Mesendoderm (in vitro differentiated cells): ENCODE data around the gene CRBN.
A peak's percentile ranks its signal among the peaks of the same experiment; 100 is the strongest.

Source experiments
- DNase-seq: peaks from one replicate; pipeline ENCODE4 v3.0.0; 2013
- H2AK5ac ChIP-seq: 2 replicates; pipeline ENCODE4 v1.6.1; 2013; ENCODE audit warnings: low read length, inconsistent platforms
- H2BK120ac ChIP-seq: 2 replicates; pipeline ENCODE4 v1.6.1; 2013; ENCODE audit warnings: low read depth, mild to moderate bottlenecking, low read length, moderate library complexity, mixed read lengths
- H2BK15ac ChIP-seq: replicated peaks from 2 replicates; pipeline ENCODE4 v1.6.1; 2013; ENCODE audit warnings: low read depth, mild to moderate bottlenecking, moderate library complexity
- H2BK5ac ChIP-seq: 2 replicates; pipeline ENCODE4 v1.6.1; 2013; ENCODE audit warnings: low read length, inconsistent platforms
- H3K18ac ChIP-seq: 2 replicates; pipeline ENCODE4 v1.6.1; 2013; ENCODE audit warnings: mild to moderate bottlenecking, low read length, mixed read lengths
- H3K23ac ChIP-seq: one replicate; pipeline ENCODE4 v1.6.1; 2013; ENCODE audit warnings: low read length
- H3K27ac ChIP-seq: 2 replicates; pipeline ENCODE4 v1.5.1; 2013; ENCODE audit warnings: low read depth, mild to moderate bottlenecking, inconsistent platforms, low read length, moderate library complexity
- H3K27me3 ChIP-seq: 2 replicates; pipeline ENCODE4 v1.6.1; 2013; ENCODE audit warnings: low read length, control low read depth, mild to moderate bottlenecking, inconsistent platforms; ENCODE audit not compliant: insufficient read depth, poor library complexity
- H3K36me3 ChIP-seq: 2 replicates; pipeline ENCODE4 v1.6.1; 2013; ENCODE audit warnings: low read length, inconsistent platforms; ENCODE audit not compliant: control insufficient read depth, insufficient read depth
- H3K4ac ChIP-seq: one replicate; pipeline ENCODE4 v1.6.1; 2013; ENCODE audit warnings: low read depth, mild to moderate bottlenecking, low read length, moderate library complexity
- H3K4me1 ChIP-seq: 2 replicates; pipeline ENCODE4 v1.6.1; 2013; ENCODE audit warnings: low read depth, low read length, inconsistent platforms; ENCODE audit not compliant: control insufficient read depth
- H3K4me2 ChIP-seq: 2 replicates; pipeline ENCODE4 v1.6.1; 2013; ENCODE audit warnings: low read length
- H3K4me3 ChIP-seq: 2 replicates; pipeline ENCODE4 v1.5.1; 2013; ENCODE audit warnings: mild to moderate bottlenecking, low read length
- H3K56ac ChIP-seq: one replicate; pipeline ENCODE4 v1.6.1; 2013; ENCODE audit warnings: low read length
- H3K79me1 ChIP-seq: 2 replicates; pipeline ENCODE4 v1.6.1; 2013; ENCODE audit warnings: low read length, inconsistent platforms
- H3K79me2 ChIP-seq: 2 replicates; pipeline ENCODE4 v1.6.1; 2013; ENCODE audit warnings: mild to moderate bottlenecking, low read length; ENCODE audit not compliant: control insufficient read depth, insufficient read depth
- H3K9ac ChIP-seq: 2 replicates; pipeline ENCODE4 v1.6.1; 2013; ENCODE audit warnings: low read length, inconsistent platforms
- H4K5ac ChIP-seq: one replicate; pipeline ENCODE4 v1.6.1; 2013; ENCODE audit warnings: low read length
- H4K8ac ChIP-seq: one replicate; pipeline ENCODE4 v1.6.1; 2013; ENCODE audit warnings: low read depth, mild to moderate bottlenecking, control low read depth, low read length, moderate library complexity
- WGBS: extraction: QIAGEN DNeasy Blood & Tissue Kit; methylation state at CpG from one replicate; pipeline ENCODE4 v1.1.7; 2013; ENCODE audit warnings: low lambda C conversion rate, missing lambda C conversion rate; ENCODE audit not compliant: insufficient coverage; ENCODE audit errors: extremely low coverage; 5-methylcytosine and 5-hydroxymethylcytosine counted together

The CRBN gene

GRCh38 chr3:3194861-3195260, 15.4 kb upstream of the CRBN start:
- Histone ChIP-seq H3K36me3 (no peaks in the 10 kb centered on the region), H3K18ac (no peak overlapping the region), H3K4me2 (no peak overlapping the region), H3K4me1 (peaks cover 5% of the 10 kb centered on the region), H3K79me1 (no peaks in the 10 kb centered on the region), H2BK120ac (no peak overlapping the region), H3K27me3 (no peaks in the 10 kb centered on the region), H2BK15ac (no peak overlapping the region), H3K4me3 (no peak overlapping the region), H2BK5ac (no peak overlapping the region), H3K9ac (no peak overlapping the region), H3K23ac (no peak overlapping the region), H3K27ac (no peak overlapping the region), H2AK5ac (no peak overlapping the region), H4K8ac (no peak overlapping the region), H3K79me2 (no peaks in the 10 kb centered on the region), H3K4ac (no peak overlapping the region), H3K56ac (no peak overlapping the region), H4K5ac (no peak overlapping the region)
- DNase-seq = no peak

GRCh38 chr3:3192286-3192675, 12.8 kb upstream of the CRBN start:
- H3K27ac ChIP-seq = no peak overlapping the region
- H3K79me2 ChIP-seq = no peaks in the 10 kb centered on the region
- no CpG with 5 or more reads among the region's 2 CpGs for WGBS

GRCh38 chr3:3191675-3192285, 12.3 kb upstream of the CRBN start:
- no peak overlapping the region for H3K18ac ChIP-seq
- WGBS = no CpG with 5 or more reads among the region's 4 CpGs
- no peaks in the 10 kb centered on the region for H3K36me3 ChIP-seq
- H3K79me1 ChIP-seq = no peaks in the 10 kb centered on the region
- no peak overlapping the region for H3K9ac ChIP-seq
- H3K23ac ChIP-seq = no peak overlapping the region
- H3K4me2 ChIP-seq = no peak overlapping the region
- H2BK5ac ChIP-seq = no peak overlapping the region
- H3K4me1 ChIP-seq = peaks cover 9% of the 10 kb centered on the region
- no peak overlapping the region for H3K27ac ChIP-seq
- H2BK120ac ChIP-seq = no peak overlapping the region
- H3K4me3 ChIP-seq = no peak overlapping the region
- no peak overlapping the region for H2BK15ac ChIP-seq
- no peak overlapping the region for H3K4ac ChIP-seq
- H3K79me2 ChIP-seq = no peaks in the 10 kb centered on the region
- no peaks in the 10 kb centered on the region for H3K27me3 ChIP-seq
- peak; percentile 91 for DNase-seq
- H4K8ac ChIP-seq = no peak overlapping the region
- no peak overlapping the region for H3K56ac ChIP-seq
- no peak overlapping the region for H2AK5ac ChIP-seq
- H4K5ac ChIP-seq = no peak overlapping the region

More at GRCh38 chr3:3192286-3192675, 12.8 kb upstream of the CRBN start:
- no peak overlapping the region for H2BK120ac ChIP-seq
- DNase-seq = peak; percentile 59
- no peaks in the 10 kb centered on the region for H3K27me3 ChIP-seq
- H3K18ac ChIP-seq = no peak overlapping the region
- no peaks in the 10 kb centered on the region for H3K36me3 ChIP-seq
- H2AK5ac ChIP-seq = no peak overlapping the region
- no peak overlapping the region for H2BK15ac ChIP-seq
- no peak overlapping the region for H3K23ac ChIP-seq
- no peak overlapping the region for H3K4me2 ChIP-seq
- H2BK5ac ChIP-seq = no peak overlapping the region
- no peak overlapping the region for H3K4me3 ChIP-seq
- H3K79me1 ChIP-seq = no peaks in the 10 kb centered on the region
- H4K8ac ChIP-seq = no peak overlapping the region
- H4K5ac ChIP-seq = no peak overlapping the region
- H3K4me1 ChIP-seq = peaks cover 9% of the 10 kb centered on the region
- H3K4ac ChIP-seq = no peak overlapping the region
- H3K56ac ChIP-seq = no peak overlapping the region
- no peak overlapping the region for H3K9ac ChIP-seq

GRCh38 chr3:3189961-3190360, 10.5 kb upstream of the CRBN start:
- Histone ChIP-seq H3K27me3 (no peaks in the 10 kb centered on the region), H3K56ac (no peak overlapping the region), H3K4me1 (peaks cover 9% of the 10 kb centered on the region), H4K8ac (no peak overlapping the region), H3K4ac (no peak overlapping the region), H3K4me3 (no peak overlapping the region), H3K18ac (no peak overlapping the region), H3K27ac (no peak overlapping the region), H3K36me3 (no peaks in the 10 kb centered on the region), H3K23ac (no peak overlapping the region), H4K5ac (no peak overlapping the region), H2BK15ac (no peak overlapping the region), H3K4me2 (no peak overlapping the region), H2AK5ac (no peak overlapping the region), H3K9ac (no peak overlapping the region), H3K79me2 (no peaks in the 10 kb centered on the region), H2BK5ac (no peak overlapping the region), H3K79me1 (no peaks in the 10 kb centered on the region), H2BK120ac (no peak overlapping the region)
- WGBS = no CpG with 5 or more reads among the region's 1 CpG
- peak; percentile 93 for DNase-seq

GRCh38 chr3:3189102-3189727, 9.7 kb upstream of the CRBN start:
- Histone ChIP-seq H3K79me2 (no peaks in the 10 kb centered on the region), H3K36me3 (no peaks in the 10 kb centered on the region), H3K9ac (no peak overlapping the region), H3K79me1 (no peaks in the 10 kb centered on the region), H4K8ac (no peak overlapping the region), H3K4me1 (peaks cover 9% of the 10 kb centered on the region), H2AK5ac (no peak overlapping the region), H2BK5ac (no peak overlapping the region), H3K4me3 (no peak overlapping the region), H3K23ac (no peak overlapping the region), H3K27ac (no peak overlapping the region), H3K27me3 (no peaks in the 10 kb centered on the region), H2BK15ac (no peak overlapping the region), H3K4me2 (no peak overlapping the region), H3K18ac (no peak overlapping the region), H2BK120ac (no peak overlapping the region), H3K4ac (no peak overlapping the region), H4K5ac (no peak overlapping the region), H3K56ac (no peak overlapping the region)
- WGBS = no CpG with 5 or more reads among the region's 1 CpG
- no peak for DNase-seq

- WGBS = no CpG with 5 or more reads among the region's 2 CpGs
- H2BK5ac ChIP-seq = no peak overlapping the region
- no peak overlapping the region for H3K56ac ChIP-seq
- no peak overlapping the region for H3K23ac ChIP-seq
- no peak for DNase-seq
- H3K79me1 ChIP-seq = no peaks in the 10 kb centered on the region
- H3K4ac ChIP-seq = no peak overlapping the region
- H2BK15ac ChIP-seq = no peak overlapping the region
- H3K9ac ChIP-seq = no peak overlapping the region
- H3K4me2 ChIP-seq = no peak overlapping the region
- no peaks in the 10 kb centered on the region for H3K27me3 ChIP-seq
- H3K27ac ChIP-seq = no peak overlapping the region
- no peak overlapping the region for H3K18ac ChIP-seq
- H4K8ac ChIP-seq = no peak overlapping the region
- no peak overlapping the region for H2BK120ac ChIP-seq
- no peaks in the 10 kb centered on the region for H3K36me3 ChIP-seq
- H3K79me2 ChIP-seq = no peaks in the 10 kb centered on the region
- peaks cover 4% of the 10 kb centered on the region for H3K4me1 ChIP-seq
- no peak overlapping the region for H4K5ac ChIP-seq
- H3K4me3 ChIP-seq = no peak overlapping the region
- no peak overlapping the region for H2AK5ac ChIP-seq
Observed at GRCh38 chr3:3184876-3185275, 5.4 kb upstream of the CRBN start.
